Ovary (tissue), 9 donors: Measurements from ENCODE around the gene ARSA. TPM values are rescaled to one million over a fixed set of nuclear protein-coding genes. Genes with fewer than 3 reads are reported as not detected.
A peak's percentile ranks its signal among the peaks of the same experiment; 100 is the strongest.

Experiments
- DNase-seq, 5 donors: peaks; one replicate each; pipeline ENCODE4 v3.0.0-alpha.2; 2019 to 2020
- H3K27ac ChIP-seq, 2 donors: fragments of 200-600 bp; one replicate each; pipeline versions ENCODE4 v1.5.1 to v1.8.0; 2019 to 2022
- H3K27me3 ChIP-seq: fragments of 200-600 bp; one replicate; pipeline ENCODE4 v1.8.0; 2022
- H3K36me3 ChIP-seq: fragments of 200-600 bp; sonication (generic); one replicate; pipeline ENCODE4 v1.5.1; 2019
- H3K4me1 ChIP-seq: one replicate; pipeline ENCODE4 v1.8.1; 2013; ENCODE audit warnings: mild to moderate bottlenecking, moderate library complexity; ENCODE audit not compliant: insufficient read depth
- H3K4me3 ChIP-seq: fragments of 200-600 bp; sonication (generic); one replicate; pipeline ENCODE4 v1.5.1; 2017
- H3K9me3 ChIP-seq, 2 donors: fragments of 200-600 bp in 1 of 2; sonication (generic) in 1 of 2; one replicate each; pipeline versions ENCODE4 v1.5.1 to v1.8.1; 2013 to 2019; ENCODE audit warnings: mild to moderate bottlenecking in 1 of 2, moderate library complexity in 1 of 2
- EP300 ChIP-seq: sonication (generic); formaldehyde crosslinking; IDR thresholded peaks from one replicate; pipeline ENCODE4 v1.6.1; 2017; ENCODE audit warnings: antibody characterized with exemption
- POLR2A ChIP-seq: fragments of 450-650 bp; IDR thresholded peaks from one replicate; pipeline ENCODE4 v1.6.1; 2017; ENCODE audit warnings: antibody characterized with exemption, mild to moderate bottlenecking, moderate library complexity
- WGBS, 3 donors: extraction: QIAGEN DNeasy Blood & Tissue Kit in 1 of 3; methylation state at CpG; one replicate each; pipeline versions ENCODE4 v1.1.5 to v1.1.7; 2013 to 2017; 5-methylcytosine and 5-hydroxymethylcytosine counted together
- intact Hi-C, 4 donors: fragments of 100-400 bp; cut with DNase I; formaldehyde crosslinking; loops; one replicate each; pipeline versions ENCODE4 v1.11.0 to v1.15.1; 2022 to 2023
- polyA plus RNA-seq, 2 donors: library from polyadenylated mRNA; stranded (reverse); fragments of 200-250 nt in 1 of 2; fragments of 350-450 nt in 1 of 2; fragmentation: Illumina TruSeq in 1 of 2; extraction: RNeasy Lipid Tissue Mini Kit (QIAGEN cat#74804) in 1 of 2; gene quantifications; one replicate each; pipeline ENCODE4 v1.2.3, GENCODE V29; 2013 to 2014
- total RNA-seq, 7 donors: library from RNA; depleted of rRNA in 2 of 7; stranded (reverse); fragments of >200 nt in 2 of 7; fragmentation: NEBNext Ultra II Directional in 3 of 7; extraction: Animal tissue kit (Norgen Biotek cat#: 25700) in 3 of 7; gene quantifications; one replicate each; pipeline versions ENCODE4 v1.1.0 to v1.2.4, GENCODE V29; 2016 to 2023
- TF ChIP-seq, protein P1 (sequence below), 3 donors: fragments of 450-650 bp in 2 of 3; fragments of 200-600 bp in 1 of 3; IDR thresholded peaks; one replicate each; pipeline versions ENCODE4 v1.5.1 to v1.8.0; 2016 to 2022; ENCODE audit warnings: antibody characterized with exemption in 3 of 3, mild to moderate bottlenecking in 1 of 3
- donor health status: DM: no; HTN: no; CAD: no; lungs with moderate emphysema.
- donor health status: DM: no; HTN: no; CAD: no.
- donor health status: Bipolar disorder and iron deficiency.
- donor health status: DM: yes; HTN: yes; CAD: no.
- donor health status: DM: no; HTN: no; CAD: no.
- donor health status: DM: yes; HTN: yes; CAD: no.

The ARSA gene
- total and polyA plus RNA-seq, 9 donors = 2.1 to 51.6 (median 13.1) TPM

DNA sequence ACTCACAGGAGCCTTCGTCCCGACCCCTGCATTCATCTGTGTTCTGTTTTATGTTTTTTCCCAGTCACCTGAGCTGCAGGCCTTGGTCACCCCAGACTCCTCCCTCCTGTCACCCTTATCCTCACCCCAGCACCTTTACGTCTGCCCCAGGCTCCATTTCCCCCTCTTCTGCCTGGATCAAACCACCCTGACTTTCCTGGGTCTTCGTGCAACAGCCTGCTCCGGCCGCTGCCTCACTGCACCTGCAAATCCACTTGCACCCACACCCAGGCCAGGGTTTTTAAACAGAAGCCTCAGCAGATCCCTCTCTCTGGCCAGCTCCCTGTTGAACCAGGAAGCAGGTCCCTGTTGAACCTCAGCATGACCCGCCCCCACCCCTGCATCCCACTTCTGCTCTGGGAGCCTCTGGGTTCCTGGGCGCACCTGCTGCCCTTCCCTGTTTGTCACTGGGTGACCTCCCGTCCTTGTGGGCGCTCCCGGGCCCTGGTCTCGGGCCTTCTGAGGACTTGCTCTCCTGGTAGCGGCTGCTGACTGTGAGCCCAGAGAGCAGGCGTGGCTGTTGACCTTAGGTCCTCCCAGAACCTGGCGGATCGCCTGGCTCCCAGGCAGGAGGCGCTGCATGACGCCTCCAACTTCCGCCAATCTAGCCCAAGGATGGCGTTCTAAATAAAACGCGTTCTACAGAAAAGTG lies 14.5 kb downstream of the ARSA start:
- Histone ChIP-seq H3K4me3 (no peak overlapping the region), H3K27ac (no peak overlapping the region), H3K27me3 (no peaks in the 10 kb centered on the region), H3K9me3 (no peaks in the 10 kb centered on the region), H3K36me3 (no peaks in the 10 kb centered on the region), H3K4me1 (no peaks in the 10 kb centered on the region)
- no peak for TF ChIP-seq POLR2A
- WGBS, 3 donors = 44 to 63% (median 56%) methylated on average over 18 to 22 of the region's 22 CpGs
- peak in 4 of 5 donors; percentile 54 to 79 (median 60) for DNase-seq
- intact Hi-C loops = no loop called here

DNA sequence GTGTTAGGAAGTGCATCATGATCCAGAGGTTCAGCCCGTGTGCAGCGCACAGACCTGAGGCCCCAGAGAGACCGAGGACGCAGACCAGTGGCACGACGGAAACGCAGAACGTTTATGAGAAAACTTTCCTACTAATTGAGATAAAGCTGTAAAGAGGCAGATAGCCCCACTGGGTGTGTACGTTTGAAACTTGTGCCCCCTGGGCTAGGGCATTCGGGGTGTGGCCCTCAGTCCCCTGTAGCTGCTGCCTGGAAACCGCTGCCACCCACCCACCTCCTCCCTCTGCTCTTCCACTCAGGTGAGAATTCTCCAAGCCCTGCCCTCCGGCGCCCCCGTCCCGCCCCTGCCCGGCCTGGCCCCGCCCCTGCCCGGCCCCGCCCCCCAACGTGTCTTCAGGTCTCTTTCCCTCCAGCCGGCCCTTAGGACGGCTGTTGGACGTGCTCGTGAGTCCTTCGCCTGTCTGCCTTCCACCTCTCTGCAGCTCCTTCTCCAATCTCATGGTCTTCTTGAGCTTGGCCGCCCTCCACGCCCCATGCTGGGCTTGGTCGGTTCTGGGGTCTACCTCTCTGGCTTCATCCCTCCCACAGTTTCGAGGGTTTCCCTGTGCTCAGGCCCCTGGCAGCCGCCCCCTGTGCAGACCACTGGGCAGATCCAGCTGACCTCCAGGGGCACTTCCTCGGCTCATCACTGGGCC lies 15.3 kb downstream of the ARSA start:
- intact Hi-C loops = no loop called here
- 25 to 42% (median 26%) methylated on average over 23 to 31 of the region's 31 CpGs for WGBS, 3 donors
- no peak overlapping the region for H3K27ac ChIP-seq
- H3K9me3 ChIP-seq = no peaks in the 10 kb centered on the region
- TF ChIP-seq POLR2A (no peak), EP300 (no peak)
- TF ChIP-seq, protein P1, sequence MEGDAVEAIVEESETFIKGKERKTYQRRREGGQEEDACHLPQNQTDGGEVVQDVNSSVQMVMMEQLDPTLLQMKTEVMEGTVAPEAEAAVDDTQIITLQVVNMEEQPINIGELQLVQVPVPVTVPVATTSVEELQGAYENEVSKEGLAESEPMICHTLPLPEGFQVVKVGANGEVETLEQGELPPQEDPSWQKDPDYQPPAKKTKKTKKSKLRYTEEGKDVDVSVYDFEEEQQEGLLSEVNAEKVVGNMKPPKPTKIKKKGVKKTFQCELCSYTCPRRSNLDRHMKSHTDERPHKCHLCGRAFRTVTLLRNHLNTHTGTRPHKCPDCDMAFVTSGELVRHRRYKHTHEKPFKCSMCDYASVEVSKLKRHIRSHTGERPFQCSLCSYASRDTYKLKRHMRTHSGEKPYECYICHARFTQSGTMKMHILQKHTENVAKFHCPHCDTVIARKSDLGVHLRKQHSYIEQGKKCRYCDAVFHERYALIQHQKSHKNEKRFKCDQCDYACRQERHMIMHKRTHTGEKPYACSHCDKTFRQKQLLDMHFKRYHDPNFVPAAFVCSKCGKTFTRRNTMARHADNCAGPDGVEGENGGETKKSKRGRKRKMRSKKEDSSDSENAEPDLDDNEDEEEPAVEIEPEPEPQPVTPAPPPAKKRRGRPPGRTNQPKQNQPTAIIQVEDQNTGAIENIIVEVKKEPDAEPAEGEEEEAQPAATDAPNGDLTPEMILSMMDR (IDR thresholded peaks at IDR 0.05) = no peak
- no peaks in the 10 kb centered on the region for H3K27me3 ChIP-seq
- no peak for DNase-seq
- H3K4me3 ChIP-seq = no peak overlapping the region
- H3K36me3 ChIP-seq = no peaks in the 10 kb centered on the region
- no peaks in the 10 kb centered on the region for H3K4me1 ChIP-seq

DNA sequence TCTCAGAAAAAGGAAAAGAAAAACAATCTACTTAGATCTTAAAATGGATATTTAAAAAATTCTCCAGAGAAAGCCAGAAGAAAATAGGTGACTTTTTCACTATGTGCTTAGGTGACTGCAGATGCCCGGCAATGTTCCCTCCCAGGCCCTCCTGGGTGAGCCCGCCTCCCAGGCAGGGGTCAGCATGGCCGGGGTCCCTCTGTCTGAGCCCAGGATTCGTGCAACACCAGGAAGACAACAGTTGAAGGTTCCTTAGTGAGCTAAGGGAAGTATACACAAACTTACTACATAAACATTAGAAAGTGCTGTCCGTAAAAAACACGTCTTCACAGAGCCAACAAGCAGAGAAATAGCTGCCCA lies 15.8 kb downstream of the ARSA start:
- Histone ChIP-seq H3K36me3 (no peaks in the 10 kb centered on the region), H3K27me3 (no peaks in the 10 kb centered on the region), H3K27ac (no peak overlapping the region), H3K9me3 (no peaks in the 10 kb centered on the region), H3K4me3 (no peak overlapping the region), H3K4me1 (no peaks in the 10 kb centered on the region)
- DNase-seq = peak in 1 of 5 donors; percentile 21
- TF ChIP-seq, protein P1 (IDR thresholded peaks at IDR 0.05) = no peak
- TF ChIP-seq EP300 = no peak
- no peak for TF ChIP-seq POLR2A
- 30 to 45% (median 37%) methylated on average over 6 of the region's 6 CpGs for WGBS, 3 donors
- intact Hi-C loops = no loop called here

DNA sequence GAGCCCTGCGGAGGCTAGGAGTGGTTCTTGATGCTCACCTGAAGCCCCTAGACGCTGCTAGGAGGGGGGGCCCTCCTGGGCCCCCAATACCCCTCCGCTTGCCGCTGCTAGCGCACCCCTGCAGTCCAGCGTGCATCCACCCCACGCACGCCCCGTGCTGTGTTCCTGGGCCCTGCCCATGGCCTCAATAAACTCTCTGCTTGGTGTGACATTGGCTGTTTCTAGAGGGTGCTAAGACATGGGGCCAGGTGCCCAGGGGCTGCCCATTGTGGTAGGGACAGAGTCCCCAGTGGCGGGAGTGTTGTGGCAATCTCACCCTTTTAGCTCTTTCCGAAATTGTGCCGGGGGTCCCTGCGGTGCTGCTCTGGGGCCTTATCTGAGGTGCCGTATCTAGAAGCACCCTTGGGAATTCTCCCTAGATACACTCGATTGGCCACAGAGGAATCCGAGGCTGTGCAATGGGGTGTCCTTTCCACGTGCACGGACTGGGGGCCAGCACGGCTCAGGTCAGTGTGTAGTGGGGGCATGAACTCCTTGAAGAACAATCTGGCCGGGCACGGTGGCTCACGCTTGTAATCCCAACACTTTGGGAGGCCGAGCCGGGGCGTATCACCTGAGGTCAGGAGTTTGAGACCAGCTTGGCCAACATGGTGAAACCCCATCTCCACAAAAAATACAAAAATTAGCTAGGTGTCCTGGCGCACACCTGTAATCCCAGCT lies 16.5 kb downstream of the ARSA start:
- WGBS, 3 donors = 87 to 91% (median 87%) methylated on average over 26 of the region's 26 CpGs

More for the DNA sequence above, 16.5 kb downstream of the ARSA start:
- no peaks in the 10 kb centered on the region for H3K36me3 ChIP-seq
- H3K27me3 ChIP-seq = no peaks in the 10 kb centered on the region
- no peak for DNase-seq
- no peaks in the 10 kb centered on the region for H3K9me3 ChIP-seq
- no peak overlapping the region for H3K4me3 ChIP-seq
- no peaks in the 10 kb centered on the region for H3K4me1 ChIP-seq
- H3K27ac ChIP-seq = no peak overlapping the region
- TF ChIP-seq EP300 = no peak
- no peak for TF ChIP-seq POLR2A
- TF ChIP-seq, protein P1 (IDR thresholded peaks at IDR 0.05) = no peak
- intact Hi-C loops = no loop called here
